ENCODE measurements around the gene CELF2.

The CELF2 gene

DNA sequence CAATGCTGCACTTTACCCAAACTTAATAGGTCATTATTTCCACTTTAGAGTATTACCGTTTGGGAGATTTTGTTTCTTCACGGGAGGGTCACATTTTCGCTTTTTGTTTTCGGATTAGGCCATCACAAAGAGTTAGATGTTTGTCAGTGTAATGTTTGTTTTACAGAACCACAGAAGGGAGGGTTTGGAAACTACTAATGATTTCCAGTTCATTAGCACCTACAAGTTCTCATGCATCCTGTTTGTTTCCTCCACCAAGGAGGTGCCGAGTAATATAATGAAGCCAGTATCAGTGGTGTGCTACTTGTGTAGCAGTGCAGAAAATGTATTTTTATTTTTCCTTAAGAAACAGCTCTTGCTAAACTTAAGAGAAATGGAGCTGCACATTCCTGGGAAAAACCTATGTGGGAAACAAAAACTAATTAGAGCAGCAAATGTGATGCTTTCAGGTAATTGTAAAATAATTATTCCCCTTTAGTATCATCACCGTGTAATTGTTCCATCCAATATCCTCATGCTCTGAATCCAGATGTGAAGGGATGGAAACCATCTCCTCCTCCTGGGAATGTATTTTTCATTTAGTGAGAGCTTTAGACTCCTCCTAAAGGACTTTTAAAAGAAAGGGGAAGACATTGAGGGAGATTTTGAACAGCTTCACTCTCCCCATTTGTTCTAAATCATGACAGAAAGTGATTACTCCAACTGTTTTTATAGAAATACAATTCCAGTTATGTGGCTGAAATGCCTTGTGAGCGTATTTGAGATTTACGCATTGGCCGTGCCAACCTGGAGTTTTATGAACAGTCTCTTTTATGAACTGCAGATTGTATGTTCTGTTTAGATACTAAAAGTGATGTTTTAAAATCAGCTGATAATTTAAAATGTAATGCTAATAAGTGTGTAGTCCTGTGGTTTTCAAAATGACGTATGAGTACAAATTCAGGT lies 5.6 kb downstream of the CELF2 start:
- no peak for DNase-seq

DNA sequence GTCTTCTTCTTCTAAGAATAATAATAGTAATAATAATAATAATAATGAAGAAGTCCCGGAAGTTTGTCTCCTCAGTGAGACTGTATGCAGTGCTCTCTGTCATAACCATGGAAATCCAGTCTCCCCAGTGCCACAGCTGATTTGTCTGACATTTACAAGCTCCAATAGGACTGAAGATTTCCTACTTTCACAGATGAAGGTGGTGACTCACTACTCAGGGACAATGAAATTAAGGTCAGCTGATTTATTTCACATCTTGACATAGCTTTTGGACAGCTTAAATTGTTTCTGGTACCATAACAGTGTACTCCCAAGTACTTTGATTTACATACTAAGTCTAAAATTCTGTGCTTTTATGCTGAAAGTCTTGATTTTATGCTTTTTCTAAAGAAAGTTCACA lies 6.9 kb downstream of the CELF2 start:
- DNase-seq: no peak

DNA sequence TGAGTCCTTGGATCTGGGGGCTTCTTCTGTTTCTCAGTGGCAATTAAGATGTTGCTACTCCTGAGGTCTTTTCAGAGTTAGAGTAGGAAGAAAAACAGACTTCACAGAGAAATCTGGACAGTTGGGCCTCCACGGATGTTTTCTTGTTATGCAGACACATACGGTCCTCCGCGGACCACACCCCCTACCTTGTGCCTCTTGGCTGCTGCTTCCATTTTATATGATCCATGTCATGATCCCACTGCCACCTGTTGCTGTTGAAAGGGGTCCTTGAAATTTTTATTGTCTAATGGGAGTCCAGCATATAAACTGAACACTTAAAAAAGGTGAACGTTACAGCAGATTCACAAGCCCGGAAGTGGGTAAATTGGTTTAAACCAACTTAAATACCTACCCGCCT lies 8.3 kb downstream of the CELF2 start:
- DNase-seq: no peak

DNA sequence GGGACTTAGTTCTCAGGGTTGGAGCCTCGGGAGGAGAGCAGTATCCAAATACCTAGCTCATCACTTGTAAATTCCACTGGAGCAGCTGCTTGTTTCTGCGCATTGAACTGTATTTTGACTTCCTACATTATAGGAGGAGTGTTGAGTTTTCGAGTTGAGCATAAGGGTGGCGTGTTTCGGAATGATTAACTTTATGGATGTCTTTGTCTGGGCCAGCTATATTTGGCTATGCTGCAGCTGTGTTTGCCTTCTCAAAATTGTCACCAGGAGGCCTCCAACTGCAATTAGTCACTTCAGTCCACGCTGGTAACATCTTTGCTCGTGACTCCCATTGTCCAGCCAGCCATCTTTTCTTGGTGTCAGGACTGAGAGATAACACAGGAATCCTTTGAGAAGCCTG lies 9.1 kb downstream of the CELF2 start:
- DNase-seq: no peak

DNA sequence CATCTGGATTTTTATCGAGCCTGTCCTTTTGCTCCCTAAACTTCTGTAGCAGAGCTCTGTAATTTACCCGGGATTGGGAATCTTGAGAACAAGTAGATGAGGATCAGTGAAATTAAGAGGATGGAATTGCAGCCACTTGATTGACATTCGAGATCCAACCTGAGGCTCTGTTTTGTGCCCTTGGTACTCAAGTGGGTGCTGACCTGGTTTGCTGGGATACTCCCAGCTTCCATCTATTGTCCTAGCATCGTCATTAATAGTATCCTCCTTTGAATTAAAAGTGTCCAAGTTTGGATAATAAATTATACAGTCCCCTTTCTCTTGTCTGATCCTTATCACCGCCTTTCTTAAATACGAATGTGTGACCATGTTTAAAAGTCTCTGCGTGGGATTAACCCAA lies 17.1 kb downstream of the CELF2 start:
- no peak for DNase-seq

DNA sequence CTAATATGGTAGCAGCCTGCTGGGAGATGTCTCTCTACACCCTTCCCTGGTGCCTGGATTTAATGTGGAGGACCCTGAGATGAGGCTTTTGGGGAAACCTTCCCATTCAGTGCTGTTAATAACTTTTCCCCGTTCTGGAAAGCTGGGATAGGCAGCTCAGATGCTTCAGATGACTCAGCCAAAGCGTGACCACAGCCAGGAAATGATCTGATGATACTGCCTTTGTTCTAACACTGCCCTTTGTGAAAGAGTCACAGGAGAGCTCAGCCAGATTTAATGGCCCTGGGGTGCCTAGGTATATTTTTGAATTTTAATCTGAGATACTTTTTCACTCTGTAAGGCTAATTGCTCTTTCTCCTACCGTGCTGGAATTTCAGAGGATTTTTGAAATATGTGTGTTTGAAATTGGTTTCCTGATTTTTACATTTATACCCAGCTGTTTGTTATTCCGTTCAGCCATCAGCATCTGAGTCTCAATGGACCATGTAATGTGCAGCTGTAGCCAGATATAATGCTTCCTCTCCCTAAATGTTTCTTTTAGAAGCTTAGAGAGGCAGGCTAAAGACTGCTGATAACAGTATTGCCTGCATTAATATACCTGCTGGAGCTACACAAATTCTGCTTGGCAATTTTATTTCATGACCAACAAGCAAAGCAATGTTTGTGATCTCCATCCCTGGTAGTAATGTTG lies 17.8 kb downstream of the CELF2 start:
- no peak for DNase-seq

DNA sequence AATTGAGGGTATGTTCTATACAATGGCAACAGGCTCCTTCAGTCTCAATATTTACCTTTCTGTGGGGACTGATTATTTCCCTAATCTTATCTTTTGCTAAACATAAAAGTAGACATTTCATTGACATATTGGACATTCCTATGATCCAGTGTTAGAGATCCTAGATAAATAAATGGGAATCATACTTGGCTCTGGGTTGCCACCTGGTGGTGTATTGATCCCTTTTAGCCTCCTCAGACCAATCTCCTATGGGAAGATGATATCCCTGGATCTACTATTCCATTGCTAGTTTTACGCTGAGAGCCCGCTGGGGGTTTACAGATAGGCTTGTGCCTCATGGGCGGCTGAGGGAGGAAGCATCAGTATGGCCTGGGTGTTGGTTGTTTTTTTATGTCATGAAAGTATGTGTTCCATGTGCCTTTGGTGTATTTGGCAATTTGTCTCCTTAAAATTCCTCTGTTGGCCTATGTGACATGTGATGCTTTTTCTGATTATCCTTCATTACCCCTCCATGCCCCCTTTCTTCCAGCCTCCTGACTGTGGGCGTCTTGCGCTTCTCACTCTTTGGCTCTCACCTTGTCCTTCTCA lies 18.8 kb downstream of the CELF2 start:
- no peak for DNase-seq

DNA sequence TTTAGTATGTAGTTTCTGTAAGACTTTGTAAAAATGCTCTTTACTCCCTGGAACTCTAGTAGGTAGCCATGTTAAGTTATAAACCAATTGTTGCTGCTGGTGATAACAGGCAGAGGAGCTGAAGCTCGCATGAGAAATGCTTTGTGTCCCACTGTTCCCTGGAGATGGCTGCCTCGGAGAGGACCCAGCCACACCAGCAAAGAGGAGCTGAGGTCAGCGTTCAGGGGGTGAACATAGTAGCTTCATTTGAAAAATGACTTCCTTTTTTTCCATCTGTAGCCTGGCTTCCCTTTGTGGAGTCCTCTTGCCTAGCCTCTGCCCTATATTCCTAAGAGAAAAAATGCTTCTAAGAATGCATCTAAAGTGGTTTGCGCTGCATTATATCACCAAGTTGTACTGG lies 20.3 kb downstream of the CELF2 start:
- DNase-seq: no peak

DNA sequence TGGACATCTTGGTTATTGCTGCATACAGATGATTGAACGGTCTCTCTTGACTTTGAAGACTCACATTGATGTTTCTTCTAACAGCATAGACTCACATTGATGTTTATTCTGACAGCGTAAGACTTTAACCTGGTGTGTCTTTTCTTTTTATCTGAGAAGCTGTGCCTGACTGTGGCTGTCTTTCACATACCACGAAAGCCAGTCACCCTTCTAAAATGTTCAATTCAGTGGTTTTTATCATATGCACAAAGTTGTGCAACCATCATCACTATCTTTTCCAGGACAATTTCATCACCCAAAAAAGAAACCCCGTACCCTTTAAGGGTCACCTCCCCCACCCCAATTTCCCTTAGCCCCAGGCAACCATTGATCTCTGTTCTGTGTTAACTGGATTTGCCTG lies 24.7 kb downstream of the CELF2 start:
- no peak for DNase-seq

DNA sequence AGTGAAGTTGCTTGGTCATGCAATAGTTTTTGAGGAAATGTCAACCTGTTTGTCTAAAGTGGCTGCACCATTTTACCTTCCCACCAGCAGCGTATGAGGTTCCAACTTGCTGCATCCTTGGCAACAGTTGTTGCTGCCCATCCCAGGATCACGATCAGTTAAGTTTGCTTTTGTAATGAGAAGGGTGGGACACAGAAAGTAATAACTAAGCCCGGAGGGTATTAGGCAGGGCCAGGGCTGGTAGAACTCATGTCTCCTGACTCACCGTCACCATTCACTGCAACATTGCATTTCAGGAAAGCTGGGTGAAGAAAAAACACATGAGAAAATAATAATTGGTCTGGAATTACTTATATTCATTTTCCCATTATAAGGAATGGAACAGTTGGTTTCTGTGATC lies 25.4 kb downstream of the CELF2 start:
- no peak for DNase-seq

DNA sequence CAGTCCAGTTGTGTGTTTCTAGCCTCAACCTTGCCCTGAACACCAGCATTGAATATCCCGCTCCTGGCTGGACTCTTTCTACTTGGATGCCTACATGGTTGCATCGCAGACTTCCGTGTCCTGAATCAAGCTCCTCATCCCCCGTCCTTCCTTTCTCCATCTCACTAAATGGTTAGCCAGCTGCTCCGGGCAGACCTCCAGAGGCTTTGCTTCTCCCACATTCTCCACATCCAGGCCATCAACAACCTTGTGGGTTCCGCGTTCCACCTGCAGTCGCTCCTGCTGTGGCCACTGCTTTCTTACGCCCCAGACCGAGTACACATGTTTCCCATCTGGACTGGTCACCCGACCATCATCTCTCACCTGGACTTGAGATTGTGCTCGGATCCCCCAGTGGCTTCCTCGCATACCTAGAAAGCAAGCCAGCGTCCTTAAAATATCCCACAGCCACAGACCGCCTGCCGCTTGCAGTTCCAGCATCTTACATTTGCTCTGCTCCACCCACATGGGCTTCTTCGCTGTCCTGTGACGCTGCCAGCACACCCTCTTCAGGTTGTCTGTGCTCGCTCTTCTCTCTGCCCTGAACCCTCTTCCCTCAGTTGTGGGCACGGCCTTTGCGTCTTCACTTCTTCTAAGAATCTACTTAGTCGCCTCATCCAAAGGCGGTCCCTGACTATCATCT lies 25.9 kb downstream of the CELF2 start:
- no peak for DNase-seq

DNA sequence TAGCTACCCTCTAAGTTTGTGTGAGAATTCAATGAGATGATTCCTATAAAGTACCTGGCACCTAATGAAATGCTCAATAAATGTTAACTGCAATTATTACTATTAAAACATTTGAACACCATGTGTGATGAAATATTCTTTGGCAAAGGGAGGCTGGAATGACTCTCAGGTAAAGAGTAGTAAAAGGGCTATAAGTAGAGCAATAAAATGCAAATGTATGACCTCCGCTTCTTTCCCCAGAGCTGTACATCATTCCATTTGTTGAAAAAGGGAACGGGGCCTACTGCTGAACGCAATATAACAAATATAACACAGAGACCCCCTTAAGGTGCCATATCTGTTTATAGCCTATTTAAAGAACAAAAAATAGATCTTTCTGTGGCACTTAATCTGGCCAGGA lies 27.8 kb downstream of the CELF2 start:
- DNase-seq: no peak

DNA sequence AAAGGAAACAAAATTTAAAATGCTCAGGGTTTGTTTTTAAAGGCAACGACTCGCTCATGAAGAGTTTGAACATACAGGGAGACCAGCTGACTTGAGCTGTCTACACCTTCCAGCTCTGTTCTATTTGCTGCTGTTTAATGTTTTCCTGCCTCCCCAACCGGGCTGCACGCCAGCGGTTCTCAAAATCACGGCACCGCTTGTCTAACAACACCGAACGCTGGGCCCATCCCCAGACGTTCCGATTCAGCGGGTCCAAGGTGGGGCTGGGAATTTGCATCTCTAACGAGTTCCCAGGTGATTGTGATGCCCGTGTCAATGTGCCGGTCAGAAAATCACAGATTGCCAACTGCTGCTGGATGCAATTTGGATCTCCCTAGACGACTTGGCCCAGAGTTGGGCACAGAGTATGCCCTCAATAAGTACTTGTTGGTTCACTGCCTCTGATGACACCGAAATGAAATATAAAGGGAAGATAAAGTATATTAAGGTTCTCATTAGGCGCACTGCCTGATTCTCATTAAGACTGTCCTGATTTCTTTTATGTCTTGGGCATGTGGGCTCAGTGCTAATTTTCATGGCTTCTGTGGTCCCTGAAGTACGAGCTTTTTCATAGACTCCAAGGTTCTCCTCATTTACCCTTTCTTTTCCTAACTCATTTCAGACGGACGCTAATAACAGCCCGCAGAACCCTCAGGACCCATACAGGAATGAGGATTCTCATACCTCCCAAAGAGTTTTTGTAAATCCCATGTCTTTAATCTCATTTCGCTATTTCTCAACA lies 28.5 kb downstream of the CELF2 start:
- DNase-seq: no peak

DNA sequence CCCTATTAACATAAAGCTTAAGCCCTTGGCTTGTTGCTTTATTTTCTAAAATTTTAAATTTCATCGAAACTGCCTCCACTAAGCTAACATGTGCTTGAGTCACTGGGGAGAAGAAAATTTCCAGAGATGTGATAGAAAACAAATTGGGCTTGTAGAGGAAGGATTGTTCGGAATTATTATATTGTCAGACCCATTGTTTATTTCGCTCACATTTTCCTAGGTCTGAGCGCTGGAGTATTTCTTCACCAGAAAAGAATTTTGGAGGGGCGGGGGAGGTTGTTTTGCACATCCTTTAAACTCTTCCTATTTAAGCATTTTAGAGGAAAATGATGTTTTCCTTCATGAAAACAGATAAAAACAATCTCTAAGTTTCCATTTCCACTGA lies 29.1 kb downstream of the CELF2 start:
- no peak for DNase-seq

DNA sequence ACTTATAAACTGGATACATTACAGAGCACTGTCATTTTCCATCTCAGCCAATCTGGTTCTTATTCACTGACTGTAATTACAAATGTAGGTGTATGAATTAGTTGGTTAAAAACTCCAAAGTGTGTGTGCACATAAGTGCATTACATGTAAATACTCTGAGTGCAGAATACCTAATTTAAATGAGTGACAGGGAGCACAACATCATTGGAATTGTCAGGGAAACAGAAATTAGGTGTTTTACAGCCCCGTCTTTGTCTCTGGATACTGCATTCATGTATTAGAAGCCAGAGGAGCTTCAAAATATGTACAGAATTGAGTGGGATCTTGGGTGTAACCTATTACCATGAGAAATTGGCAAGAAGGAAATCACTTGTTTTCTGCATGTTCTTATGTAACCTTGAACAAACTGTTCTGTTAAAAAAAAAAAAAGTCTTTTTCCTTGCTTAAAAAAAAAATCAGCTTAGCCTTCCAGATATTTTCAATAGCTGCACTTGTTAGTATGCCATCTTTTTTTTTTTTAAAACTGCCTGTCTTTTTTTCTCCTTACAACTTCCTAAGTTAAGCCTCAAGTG lies 31.1 kb downstream of the CELF2 start:
- no peak for DNase-seq

DNA sequence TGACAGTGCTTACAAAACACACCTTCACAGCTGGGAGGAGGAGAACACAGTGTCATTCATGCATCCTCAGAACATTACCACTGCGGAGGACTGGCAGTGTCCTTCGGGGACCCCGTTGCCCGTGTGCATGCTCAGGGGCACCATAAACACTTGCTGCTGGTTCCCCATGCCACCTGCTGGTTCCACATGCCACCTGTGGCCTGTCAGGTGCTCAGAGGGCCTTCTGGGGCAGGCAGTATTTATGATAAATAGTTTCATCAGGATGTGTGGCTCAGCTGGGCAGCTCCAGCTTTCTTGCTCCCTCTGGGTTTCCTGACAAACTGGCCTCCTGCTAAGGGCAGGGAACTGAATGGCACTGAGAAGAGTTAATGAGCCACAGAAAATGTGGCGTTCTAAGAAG lies 32.1 kb downstream of the CELF2 start:
- DNase-seq: no peak

DNA sequence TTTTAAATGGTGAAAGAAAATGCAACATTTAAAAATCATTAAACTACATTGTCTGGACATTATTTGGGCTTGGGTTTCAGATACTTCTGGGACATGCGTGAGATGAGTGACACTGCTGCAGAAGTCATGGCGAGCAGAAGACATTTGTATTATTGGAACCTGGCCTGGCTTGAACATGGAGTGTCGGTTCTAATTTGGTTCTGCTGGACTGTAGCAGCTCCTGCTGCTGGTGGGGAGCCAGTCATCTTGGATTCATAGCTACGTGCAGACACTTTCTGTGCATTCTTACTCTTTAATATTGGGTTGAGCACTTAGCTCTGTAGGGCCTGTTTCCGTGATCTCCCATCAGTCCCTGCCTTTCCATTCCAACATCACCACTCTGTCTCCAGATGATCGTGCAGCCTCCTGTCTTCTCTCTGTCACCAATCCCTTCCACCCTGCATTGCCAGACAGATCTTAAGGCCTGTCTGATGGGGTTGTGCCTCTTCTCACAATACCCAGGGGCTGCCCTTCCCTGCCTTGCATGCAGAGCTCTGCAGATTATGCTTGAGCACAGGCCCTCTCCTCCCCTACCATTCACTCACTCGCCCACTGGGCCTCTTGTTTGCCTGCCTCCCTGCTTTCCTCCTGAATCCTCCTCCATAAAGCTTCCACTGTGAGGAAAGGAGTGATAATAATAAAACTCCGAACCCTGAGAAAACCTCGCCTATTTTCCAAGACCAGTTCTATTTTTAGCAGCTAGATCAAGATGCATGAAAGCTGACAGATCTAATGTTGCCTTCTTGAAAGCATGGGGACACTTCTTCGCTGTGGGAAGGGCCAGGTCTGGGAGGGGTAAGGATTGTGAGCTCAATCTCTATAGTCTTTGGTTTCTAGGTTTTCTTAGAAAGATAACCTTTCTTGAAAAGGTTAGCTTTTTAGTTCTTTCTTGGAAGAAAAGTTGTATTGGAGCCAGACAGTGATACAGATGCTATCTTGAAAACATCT lies 32.9 kb downstream of the CELF2 start:
- no peak for DNase-seq

DNA sequence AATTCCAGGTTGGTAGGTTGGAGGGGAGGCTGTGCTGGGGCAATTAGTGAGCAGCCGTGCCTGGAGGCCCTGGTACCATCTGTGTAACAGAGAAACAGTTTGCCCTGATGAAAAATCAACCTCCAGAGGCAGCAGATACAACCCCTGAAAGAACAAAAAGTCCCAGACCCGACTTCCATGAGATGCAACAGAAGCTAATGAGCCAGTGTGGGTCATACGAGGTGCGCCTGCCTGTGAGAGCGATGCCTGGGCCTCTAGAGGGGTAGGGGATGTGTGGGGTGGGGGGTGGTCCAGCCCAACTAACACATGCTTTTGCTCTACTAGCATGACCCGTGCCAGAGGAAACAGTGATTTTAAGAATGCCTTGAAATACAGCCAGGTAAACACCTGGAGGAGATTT lies 39.3 kb downstream of the CELF2 start:
- DNase-seq: no peak

DNA sequence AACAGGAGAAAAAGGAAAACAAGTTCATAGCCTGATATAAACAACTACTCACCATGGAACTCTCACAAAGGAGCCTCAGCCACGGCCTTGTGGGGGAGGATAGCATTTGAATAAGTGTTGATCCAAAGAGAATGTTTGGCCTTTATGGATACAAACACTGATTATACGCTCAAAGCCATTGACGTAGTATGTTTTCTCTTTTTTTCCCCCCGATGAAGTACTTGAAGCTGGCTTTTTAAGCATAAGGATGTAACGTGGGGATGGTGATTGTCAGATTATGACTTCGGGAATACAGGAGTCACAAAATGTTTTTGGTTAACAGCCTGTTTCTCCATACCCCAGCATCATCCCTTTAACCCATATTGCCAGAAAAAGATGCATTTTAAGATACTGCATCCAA lies 39.8 kb downstream of the CELF2 start:
- DNase-seq: no peak

DNA sequence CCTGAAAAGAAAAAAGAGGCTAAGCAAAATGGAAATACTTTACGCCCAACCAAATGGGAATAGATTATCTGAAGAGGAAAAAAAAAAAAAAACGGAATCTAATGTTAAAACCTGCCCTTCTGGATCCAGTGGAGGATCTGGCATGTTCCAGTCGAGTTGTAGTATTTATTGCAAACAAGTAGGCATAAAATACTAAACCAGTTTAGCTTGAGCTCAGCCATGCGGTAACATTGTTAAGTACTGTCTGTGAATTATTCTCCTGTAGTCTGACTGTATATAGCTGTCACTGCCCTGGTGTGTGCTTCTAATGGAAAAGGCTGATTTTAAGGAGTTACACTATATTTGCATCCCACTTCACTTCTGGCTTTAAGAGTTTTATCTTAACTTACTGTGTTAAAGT lies 40.3 kb downstream of the CELF2 start:
- no peak for DNase-seq

DNA sequence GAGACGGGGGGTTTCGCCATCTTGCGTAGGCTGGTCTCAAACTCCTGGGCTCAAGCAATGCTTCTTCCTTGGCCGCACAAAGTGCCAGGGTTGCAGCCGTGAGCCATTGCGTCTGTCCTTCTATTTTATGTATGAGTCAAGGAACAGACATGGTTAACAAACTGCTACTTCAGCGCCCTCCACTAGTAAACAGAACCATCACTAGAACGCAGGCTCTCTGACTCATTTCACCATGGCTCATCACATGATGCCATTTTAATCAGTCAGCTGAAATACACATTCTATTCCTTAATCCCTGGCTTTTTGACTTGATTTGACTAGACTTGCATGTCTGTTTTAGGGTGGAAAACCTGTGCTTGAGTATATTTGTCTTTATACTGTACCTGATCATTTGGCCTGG lies 41.3 kb downstream of the CELF2 start:
- no peak for DNase-seq
